ENCODE data around the gene FRG2C. TPM values are rescaled to one million over a fixed set of nuclear protein-coding genes. Genes with fewer than 3 reads are reported as not detected.
"Not testable (repeated sequence)": the region's sequence is repeated elsewhere in the genome, so short reads cannot be mapped to it uniquely, and the experiment has no call there.

Gene FRG2C
- total and polyA plus RNA-seq, 12 donors, result not detected

- H3K36me3 ChIP-seq; H3K27ac ChIP-seq; ATAC-seq; DNase-seq; intact Hi-C loops (cut with DNase I): not testable (repeated sequence)
- H3K4me1 ChIP-seq, result peaks cover 0 to 42% (median 20%) of the 10 kb centered on the region in 9 donors
- H3K9me3 ChIP-seq, result peaks cover 0 to 14% (median 0%) of the 10 kb centered on the region in 11 donors
- H3K27me3 ChIP-seq, result peaks cover 3 to 88% (median 78%) of the 10 kb centered on the region in 7 donors
- WGBS, 2 donors, result 18 to 19% methylated on average over 32 of the region's 32 CpGs
- H3K4me3 ChIP-seq, result peak overlapping the region in 3 of 10 donors; percentile 8 to 49 (median 47)
Measured at GRCh38 chr3:75671287-75672139, 7.4 kb downstream of the FRG2C start.

GRCh38 chr3:75672140-75672775, 8.1 kb downstream of the FRG2C start:
- peaks cover 3 to 80% (median 74%) of the 10 kb centered on the region in 7 donors for H3K27me3 ChIP-seq
- peak overlapping the region in 8 of 10 donors; percentile 0 to 49 (median 22) for H3K4me3 ChIP-seq
- intact Hi-C loops (cut with DNase I); DNase-seq; H3K36me3 ChIP-seq: not testable (repeated sequence)
- peak in 5 of 8 donors; percentile 4 to 56 (median 40) for ATAC-seq
- peaks cover 0 to 19% (median 0%) of the 10 kb centered on the region in 11 donors for H3K9me3 ChIP-seq
- peak overlapping the region in 4 of 10 donors; percentile 9 to 54 (median 46) for H3K27ac ChIP-seq
- peaks cover 0 to 42% (median 20%) of the 10 kb centered on the region in 9 donors for H3K4me1 ChIP-seq
- TF ChIP-seq CTCF (IDR thresholded peaks at IDR 0.05), result peak in 2 of 9 donors; percentile 23 to 34
- 14% methylated on average over 59 of the region's 59 CpGs for WGBS, 2 donors

- WGBS, 2 donors, result 0% methylated on average over 1 of the region's 1 CpG; no CpG with 5 or more reads in 1 of the 2 donors
- H3K27ac ChIP-seq; H3K4me1 ChIP-seq; intact Hi-C loops (cut with DNase I); H3K27me3 ChIP-seq; ATAC-seq; H3K4me3 ChIP-seq; H3K36me3 ChIP-seq; DNase-seq: not testable (repeated sequence)
- peaks cover 0 to 64% (median 21%) of the 10 kb centered on the region in 11 donors for H3K9me3 ChIP-seq
Measured at GRCh38 chr3:75683965-75684364, 19.8 kb downstream of the FRG2C start.

GRCh38 chr3:75687323-75687722, 23.2 kb downstream of the FRG2C start:
- H3K4me1 ChIP-seq, result no peaks in the 10 kb centered on the region
- intact Hi-C loops (cut with DNase I), result no loop called here
- DNase-seq (no peak), ATAC-seq (no peak)
- peaks cover 0 to 48% (median 5%) of the 10 kb centered on the region in 11 donors for H3K9me3 ChIP-seq
- H3K27me3 ChIP-seq, result no peaks in the 10 kb centered on the region
- no peak overlapping the region for H3K27ac ChIP-seq
- TF ChIP-seq CTCF (IDR thresholded peaks at IDR 0.05), result no peak
- no peak overlapping the region for H3K4me3 ChIP-seq
- no peaks in the 10 kb centered on the region for H3K36me3 ChIP-seq
- 90 to 91% methylated on average over 9 of the region's 9 CpGs for WGBS, 2 donors

- H3K9me3 ChIP-seq, result peaks cover 0 to 59% (median 5%) of the 10 kb centered on the region in 11 donors
- H3K27me3 ChIP-seq, result no peaks in the 10 kb centered on the region
- ATAC-seq (no peak), DNase-seq (no peak)
- no peak overlapping the region for H3K27ac ChIP-seq
- no peak overlapping the region for H3K4me3 ChIP-seq
- no peaks in the 10 kb centered on the region for H3K36me3 ChIP-seq
- intact Hi-C loops (cut with DNase I), result no loop called here
- no peaks in the 10 kb centered on the region for H3K4me1 ChIP-seq
- 15 to 34% methylated on average over 2 of the region's 2 CpGs for WGBS, 2 donors
- no peak for TF ChIP-seq CTCF (IDR thresholded peaks at IDR 0.05)
Measured at GRCh38 chr3:75692061-75692460, 27.9 kb downstream of the FRG2C start.

Data from heart right ventricle (tissue), 16 donors.